Esophagus squamous epithelium (tissue), 4 donors: ENCODE measurements around the gene ITPR3.

Experiments used
- CTCF ChIP-seq, 6 experiments: fragments of 450-650 bp in 4 of 6; fragments of 200-600 bp in 2 of 6; sonication (generic) in 2 of 6; IDR thresholded peaks; one replicate each; pipeline ENCODE4 v1.5.1; 2016 to 2019; ENCODE audit warnings: antibody characterized with exemption in 6 of 6, mild to moderate bottlenecking in 4 of 6, moderate library complexity in 4 of 6
- POLR2A ChIP-seq, 4 donors: fragments of 450-650 bp; IDR thresholded peaks; one replicate each; pipeline ENCODE4 v1.6.1; 2017; ENCODE audit warnings: antibody characterized with exemption in 4 of 4, mild to moderate bottlenecking in 4 of 4, moderate library complexity in 3 of 4

GRCh38 chr6:33705268-33705885 is 84.3 kb downstream of the ITPR3 start:
- TF ChIP-seq CTCF (IDR thresholded peaks at IDR 0.05) (no peak), POLR2A (IDR thresholded peaks at IDR 0.05) (no peak)
